GM10847 (cell line): ENCODE data around the gene IQGAP3.

ENCODE experiments used
- POLR2A ChIP-seq: IDR thresholded peaks from 2 replicates; pipeline ENCODE4 v1.6.1; 2011; ENCODE audit not compliant: insufficient read length; ENCODE audit errors: extremely low read depth

Gene IQGAP3

DNA sequence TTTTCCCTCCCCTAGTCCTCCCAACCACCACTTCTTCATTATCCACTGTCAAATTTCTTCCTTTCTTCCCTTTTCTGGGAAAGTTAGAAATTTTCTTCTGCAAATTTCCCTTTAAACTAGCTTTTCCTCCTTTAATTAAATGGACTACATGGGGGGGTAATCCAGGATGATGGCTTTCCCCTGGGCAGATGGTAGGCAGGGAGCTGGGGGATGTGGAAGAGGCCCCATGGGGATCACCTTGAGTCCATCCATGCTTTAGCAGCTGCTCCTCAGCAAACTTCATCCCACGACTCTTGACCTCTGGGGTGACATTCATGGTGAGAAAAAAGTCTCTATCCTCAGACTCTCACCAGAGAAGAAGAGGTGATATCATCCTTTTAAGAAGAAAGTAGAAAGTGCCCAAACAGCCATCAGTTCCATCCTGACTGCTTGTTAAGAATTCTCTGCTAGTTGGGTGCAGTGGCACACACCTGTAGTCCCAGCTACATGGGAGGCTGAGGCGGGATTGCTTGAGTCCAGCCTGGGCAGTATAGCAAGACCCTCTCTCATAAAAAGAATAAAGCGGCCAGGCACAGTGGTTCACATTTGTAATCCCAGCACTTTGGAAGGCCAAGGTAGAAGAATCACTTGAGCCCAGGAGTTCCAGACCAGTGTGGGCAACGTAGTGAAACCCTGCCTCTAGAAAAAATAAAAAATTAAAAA, 26.5 kb upstream of the IQGAP3 start:
- TF ChIP-seq POLR2A: no peak

DNA sequence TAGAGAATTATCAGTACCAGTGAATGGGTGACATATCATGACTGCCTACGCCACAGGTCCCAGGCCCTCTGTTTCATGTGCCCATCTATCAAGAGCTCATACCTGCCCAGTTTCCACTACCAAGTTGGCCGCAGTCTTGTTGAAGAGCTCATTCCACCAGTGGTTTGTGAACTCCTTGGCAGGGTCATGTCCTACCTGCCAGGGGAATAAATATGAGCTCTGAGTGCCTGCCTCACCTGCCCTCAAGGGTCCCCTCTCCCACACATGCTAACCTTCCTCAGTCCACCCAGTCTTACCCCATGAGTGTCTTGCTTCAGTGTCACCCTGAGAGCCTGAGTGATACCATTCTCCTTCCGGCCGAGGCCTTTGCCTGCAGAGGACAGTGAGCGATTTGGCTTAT, 25.8 kb upstream of the IQGAP3 start:
- TF ChIP-seq POLR2A: no peak

DNA sequence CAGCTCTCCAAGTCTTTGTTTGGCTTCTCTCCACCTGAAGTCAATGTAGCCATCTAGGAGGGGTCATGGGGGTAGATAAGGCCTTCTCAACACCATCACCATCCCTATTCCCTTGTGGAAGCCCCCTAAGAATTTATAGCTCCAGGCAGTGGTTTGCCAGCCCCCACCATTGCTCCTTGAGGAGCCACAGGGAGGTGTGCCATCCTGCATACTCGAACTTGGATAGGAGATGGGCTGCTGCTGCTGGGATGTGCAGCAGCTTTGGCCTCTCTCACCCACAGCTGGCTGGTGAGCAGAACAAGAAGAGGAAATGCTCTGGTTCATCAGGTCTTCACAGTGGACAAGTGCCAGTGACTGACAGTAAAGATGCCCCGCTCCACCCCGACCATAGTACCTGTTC, 24.1 kb upstream of the IQGAP3 start:
- TF ChIP-seq POLR2A: no peak

DNA sequence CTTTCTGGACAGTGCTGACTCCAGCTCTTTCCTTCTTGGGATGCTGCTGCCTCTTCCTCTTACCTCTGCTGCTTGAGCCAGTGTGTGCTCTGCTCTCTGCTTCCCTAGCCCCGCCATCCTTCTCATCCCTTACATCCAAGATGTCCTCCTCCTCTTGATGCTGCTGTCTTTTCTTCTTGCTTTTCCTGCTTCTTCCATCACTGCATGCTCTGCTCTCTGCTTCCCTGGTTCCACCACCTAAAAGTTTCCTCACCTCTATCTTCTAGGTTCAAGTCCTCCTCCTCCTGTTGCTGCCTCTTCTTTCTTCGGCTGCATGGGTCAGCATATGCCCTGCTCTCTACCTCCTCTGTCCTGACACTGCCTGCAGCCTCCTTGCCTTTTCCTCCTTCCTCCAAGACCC, 22.7 kb upstream of the IQGAP3 start:
- TF ChIP-seq POLR2A: no peak

DNA sequence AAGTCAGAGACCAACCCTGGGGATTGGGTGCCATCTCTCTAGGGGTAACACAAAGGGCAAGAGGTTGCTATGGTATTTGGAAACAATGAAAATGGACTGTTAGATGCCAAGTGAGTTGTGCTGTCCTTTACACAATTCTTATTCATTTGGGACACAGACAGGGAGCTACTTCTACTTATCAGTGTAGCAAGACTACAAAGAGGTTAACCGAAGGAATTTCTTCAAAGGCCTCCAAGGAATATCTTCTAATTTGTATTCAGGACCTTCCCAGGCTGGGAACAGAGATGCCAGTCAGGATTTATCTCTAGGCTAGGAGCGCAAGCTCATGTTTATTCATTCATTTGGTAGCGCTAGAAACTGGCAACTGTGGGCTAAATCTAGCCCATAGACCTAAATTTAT, 21.8 kb upstream of the IQGAP3 start:
- no peak for TF ChIP-seq POLR2A

DNA sequence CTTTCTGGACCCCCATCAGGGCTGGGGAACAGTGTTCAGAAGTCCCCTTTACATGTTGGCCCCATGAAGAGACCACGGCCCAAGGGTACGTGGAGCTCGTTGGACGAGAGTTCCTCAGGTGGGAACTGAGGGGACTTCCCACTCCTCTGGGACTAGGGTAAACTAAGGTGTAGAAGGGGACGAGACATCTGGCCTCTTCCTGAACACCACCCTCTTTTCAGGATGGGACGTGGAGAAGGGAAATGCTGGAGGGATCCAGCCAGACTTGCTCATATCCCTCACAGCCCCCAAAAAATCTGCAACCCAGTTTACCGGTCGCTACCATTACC, 21.3 kb upstream of the IQGAP3 start:
- no peak for TF ChIP-seq POLR2A

DNA sequence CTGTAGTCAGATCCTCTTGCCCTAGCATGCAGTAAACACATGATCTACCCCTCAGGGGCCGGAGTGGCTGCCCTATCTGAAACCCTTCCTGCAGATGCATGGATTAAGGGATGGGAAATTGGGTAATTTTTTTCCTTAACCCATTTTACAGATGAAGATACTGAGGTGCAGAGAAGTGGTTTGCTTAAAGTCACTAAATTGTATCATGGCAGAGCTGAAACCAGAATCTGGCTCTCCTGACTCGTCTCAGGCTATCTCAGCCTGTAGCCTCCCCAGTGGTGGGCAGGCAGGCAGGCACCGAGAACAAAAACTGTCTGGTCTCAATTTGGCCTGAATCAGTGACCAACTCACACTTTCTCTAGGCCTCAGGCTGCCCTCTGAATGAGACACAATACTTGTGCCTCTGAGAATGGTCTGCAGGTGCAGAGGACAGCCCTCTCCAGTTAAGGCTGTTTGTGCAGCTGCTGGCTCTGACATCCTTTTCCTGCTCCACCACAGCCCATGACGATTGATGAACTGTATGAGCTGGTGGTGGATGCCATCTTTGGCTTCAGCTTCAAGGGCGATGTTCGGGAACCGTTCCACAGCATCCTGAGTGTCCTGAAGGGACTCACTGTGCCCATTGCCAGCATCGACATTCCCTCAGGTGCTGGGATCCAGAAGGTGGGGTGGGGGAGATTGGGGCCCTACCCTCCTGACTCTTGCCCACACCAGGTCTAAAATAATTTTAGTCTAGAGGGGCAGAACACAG, 20.7 kb upstream of the IQGAP3 start:
- no peak for TF ChIP-seq POLR2A

DNA sequence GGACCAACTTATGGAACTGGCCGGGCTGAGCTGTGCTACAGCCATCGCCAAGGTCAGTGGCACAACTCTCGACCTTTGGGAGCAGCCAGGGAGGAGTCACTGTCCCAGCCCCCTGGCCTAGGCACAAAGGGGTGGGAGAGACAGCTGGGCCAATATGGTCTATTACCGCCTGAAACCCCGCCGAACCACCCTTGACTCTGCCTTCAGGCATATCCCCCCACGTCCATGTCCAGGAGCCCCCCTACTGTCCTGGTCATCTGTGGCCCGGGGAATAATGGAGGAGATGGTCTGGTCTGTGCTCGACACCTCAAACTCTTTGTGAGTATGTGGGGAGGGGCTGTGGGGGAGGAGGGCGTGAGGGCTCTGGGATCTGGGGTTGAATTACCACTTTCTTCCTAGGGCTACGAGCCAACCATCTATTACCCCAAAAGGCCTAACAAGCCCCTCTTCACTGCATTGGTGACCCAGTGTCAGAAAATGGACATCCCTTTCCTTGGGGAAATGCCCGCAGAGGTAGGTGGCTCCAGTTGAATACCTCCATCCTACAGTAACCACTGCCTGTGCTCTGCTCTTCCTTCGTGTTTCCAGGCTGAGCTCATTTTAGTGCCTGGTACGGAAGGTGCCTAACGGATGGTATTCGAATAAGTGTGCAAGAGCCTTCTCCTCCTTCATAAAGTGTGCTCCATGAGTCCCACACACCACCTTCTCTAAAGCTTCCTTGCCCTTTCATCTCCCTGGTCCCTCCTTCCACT, 20.0 kb upstream of the IQGAP3 start:
- no peak for TF ChIP-seq POLR2A

DNA sequence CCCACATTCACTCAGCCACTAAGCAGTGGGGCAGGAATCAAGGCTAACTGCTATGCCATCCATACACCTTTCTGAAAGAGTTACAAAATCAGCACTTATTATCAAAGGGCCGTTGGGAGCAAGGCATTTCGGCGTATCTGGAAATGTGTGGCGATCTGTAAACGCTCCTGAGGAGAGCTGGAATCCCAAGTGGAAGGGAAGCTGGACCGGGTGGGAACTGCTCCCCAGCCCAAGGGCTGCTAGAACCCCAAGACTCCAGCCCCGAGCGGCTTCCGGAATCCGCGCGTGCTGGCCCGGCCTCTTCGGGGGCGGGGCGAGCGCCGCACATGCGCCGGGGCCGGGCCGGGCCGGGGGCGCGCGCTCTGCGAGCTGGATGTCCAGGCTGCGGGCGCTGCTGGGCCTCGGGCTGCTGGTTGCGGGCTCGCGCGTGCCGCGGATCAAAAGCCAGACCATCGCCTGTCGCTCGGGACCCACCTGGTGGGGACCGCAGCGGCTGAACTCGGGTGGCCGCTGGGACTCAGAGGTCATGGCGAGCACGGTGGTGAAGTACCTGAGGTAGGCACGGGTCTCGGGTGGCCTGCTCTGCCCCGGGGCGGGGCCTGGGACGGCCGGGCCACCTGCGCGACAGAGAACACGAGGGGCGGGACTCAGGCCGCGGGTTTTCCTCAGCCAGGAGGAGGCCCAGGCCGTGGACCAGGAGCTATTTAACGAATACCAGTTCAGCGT, 19.2 kb upstream of the IQGAP3 start, which contains the start of gene NAXE:
TSS of gene NAXE (plus strand) at position 345 of the 726 bp plus-strand sequence. CDS start at position 374, 29 bp downstream.
- peak; percentile 89 for TF ChIP-seq POLR2A

DNA sequence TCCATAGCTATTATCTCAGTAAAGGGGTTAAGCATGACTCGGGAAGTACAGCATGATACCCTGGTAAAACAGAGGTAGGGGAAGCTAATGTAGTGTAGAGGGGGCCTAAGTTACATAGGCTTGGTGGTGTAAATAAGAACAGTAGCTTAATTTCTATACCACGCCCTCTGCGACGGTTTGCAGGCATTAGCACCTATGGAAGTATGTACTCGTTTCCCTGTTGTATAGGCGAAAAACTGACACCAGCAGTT, 18.7 kb upstream of the IQGAP3 start:
- TF ChIP-seq POLR2A: no peak

DNA sequence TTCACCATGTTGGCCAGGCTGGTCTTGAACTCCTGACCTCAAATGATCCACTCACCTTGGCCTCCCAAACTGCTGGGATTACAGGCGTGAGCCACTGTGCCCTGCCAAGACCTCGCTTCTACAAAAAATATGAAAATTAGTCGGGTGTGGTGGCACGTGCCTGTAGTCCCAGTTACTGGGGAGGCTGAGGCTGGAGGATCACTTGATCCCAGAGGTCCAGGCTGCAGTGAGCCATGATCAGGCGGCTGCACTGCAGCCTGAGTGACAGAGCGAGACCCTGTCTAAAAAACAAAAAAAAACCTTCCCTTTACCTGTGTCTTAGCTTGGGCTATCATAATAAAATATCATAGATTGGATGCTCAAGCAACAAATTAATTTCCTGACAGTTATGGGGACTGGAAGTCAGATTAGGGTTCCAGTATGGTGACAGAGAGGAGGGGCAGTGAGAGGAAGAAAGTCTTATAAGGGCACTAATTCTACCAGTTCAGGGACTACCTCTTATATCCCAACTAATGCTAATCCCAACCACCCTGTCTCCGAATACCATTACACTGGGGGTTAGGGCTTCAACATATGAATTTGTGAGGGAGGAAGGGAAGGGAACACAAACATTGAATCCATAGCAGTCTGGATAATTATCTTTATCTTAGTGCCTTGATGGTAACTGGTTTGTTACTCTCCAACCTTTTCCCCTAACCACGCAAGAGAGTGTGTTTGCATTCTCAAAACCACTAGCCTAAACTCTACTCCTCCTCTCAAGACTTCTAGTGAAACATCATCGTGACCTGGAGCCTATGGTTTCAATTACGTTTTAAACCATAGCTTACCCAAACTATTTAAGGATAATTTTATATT, 18.2 kb upstream of the IQGAP3 start:
- no peak for TF ChIP-seq POLR2A

DNA sequence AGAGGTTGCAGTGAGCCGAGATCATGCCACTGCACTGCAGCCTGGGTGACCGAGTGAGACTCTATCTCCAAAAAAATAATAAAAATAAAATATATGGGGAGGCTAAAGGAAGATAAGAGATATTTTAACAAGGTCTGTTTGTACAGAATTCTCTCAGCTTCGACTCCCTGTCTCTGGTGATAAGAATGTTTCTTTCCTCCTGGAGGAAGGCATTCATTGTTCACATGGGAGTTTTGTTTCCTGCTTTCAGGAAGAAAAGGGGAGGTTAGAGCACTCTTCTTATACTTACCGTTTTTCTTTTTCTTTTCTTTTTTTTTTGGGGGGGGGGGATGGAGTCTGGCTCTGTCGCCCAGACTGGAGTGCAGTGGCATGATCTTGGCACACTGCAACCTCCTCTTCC, 17.2 kb upstream of the IQGAP3 start:
- no peak for TF ChIP-seq POLR2A

DNA sequence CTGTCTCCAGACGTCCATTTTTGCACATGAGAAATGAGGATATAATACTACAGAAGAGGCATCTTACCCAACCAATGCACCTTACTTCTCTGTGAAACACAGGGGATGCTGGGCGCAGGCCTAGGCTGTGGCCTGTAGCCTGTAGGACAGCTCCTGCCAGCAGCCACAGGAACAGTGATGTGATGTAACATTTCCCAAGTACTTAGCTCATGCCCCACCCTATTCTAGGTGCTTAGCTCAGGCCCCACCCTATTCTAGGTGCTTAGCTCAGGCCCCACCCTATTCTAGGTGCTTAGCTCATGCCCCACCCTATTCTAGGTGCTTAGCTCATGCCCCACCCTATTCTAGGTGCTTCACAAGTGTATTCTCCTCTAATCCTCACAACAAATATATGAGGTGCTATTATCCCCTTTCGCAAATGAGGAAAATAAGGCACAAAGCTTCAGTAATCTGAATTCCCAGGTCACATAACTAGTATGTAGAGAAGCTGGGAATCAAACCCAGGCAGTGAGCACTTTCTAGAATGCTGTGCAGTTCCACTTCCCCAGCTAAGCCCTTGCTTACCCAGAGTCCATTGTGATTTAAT, 14.6 kb upstream of the IQGAP3 start:
- no peak for TF ChIP-seq POLR2A

DNA sequence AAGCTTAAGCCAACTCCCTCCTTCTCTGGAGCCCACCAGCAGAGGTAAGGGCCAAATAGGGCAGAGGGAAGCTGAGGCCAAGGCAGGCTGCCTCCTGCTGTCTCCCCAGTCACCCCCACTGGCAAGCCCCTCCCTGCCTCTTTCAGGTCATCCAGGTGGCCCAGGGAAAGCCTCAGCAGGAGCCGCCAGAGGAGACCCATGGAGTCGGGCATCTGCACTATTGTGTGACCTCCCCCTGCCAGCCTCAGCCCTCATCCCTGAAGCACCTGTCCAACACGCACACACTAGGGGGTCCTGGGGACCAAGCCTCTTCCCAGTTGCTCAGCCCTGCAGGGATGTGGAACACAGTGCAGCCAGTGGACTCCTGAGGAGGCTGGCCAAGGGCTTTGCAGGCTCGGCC, 14.0 kb upstream of the IQGAP3 start:
- TF ChIP-seq POLR2A: no peak
